Neuron (in vitro differentiated cells): ENCODE data around the gene RTL10.

Experiments used
- H2AFZ ChIP-seq: one replicate; pipeline ENCODE4 v1.6.1; 2013; ENCODE audit warnings: low read depth, mild to moderate bottlenecking, inconsistent platforms, low read length, moderate library complexity
- H3K27me3 ChIP-seq: one replicate; pipeline ENCODE4 v1.6.1; 2013; ENCODE audit warnings: low read length; ENCODE audit not compliant: insufficient read depth
- H3K36me3 ChIP-seq: one replicate; pipeline ENCODE4 v1.6.1; 2013; ENCODE audit warnings: low read length; ENCODE audit not compliant: insufficient read depth
- H3K4me1 ChIP-seq: one replicate; pipeline ENCODE4 v1.6.1; 2013; ENCODE audit warnings: low read length; ENCODE audit not compliant: insufficient read depth
- H3K4me3 ChIP-seq: 2 replicates; pipeline ENCODE4 v1.5.1; 2013; ENCODE audit warnings: mild to moderate bottlenecking, low read length, moderate library complexity
- H3K9me3 ChIP-seq: one replicate; pipeline ENCODE4 v1.6.1; 2013; ENCODE audit warnings: low read length

RTL10 gene

DNA sequence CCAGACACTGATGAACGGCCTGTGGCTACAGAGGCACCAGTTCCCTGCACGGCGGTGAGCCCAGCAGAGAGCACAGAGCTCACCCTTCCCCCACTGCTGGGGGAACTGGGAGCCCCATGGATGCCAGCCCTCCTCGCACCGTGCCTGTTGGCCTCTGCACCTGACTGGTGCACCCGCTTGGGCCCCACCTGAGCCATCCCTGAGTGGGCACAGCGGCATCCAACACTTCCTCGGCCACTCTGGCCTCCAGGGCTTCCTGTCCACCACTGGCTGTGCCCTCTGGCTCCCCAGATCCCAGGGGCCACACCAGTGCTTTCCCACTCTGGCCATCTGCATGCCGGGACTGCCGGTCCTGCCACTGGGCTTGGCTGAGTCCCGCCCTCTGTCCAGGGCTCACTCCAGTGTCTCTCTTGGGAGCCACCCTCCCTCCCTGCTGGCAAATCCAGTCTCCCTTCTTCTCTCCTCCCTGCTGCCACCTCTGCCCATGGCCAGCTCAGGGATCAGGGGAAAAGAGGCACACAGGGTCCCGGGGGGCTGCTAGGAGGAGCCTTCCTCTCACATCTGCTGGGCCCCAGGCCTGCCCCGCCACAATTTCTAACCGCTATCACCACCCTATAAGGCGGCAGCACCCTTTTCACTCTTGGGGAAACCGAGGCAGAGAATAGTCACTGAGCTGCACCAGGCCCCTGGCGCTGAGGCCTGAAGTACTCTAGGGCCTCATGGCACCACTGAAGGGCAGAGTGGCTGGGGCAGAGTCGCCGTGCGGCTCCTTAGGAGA is 33.0 kb downstream of the RTL10 start:
- H3K4me1 ChIP-seq = no peaks in the 10 kb centered on the region
- H3K36me3 ChIP-seq = no peaks in the 10 kb centered on the region
- peaks cover 3% of the 10 kb centered on the region for H3K9me3 ChIP-seq
- no peaks in the 10 kb centered on the region for H3K27me3 ChIP-seq
- no peak overlapping the region for H2AFZ ChIP-seq
- no peak overlapping the region for H3K4me3 ChIP-seq

DNA sequence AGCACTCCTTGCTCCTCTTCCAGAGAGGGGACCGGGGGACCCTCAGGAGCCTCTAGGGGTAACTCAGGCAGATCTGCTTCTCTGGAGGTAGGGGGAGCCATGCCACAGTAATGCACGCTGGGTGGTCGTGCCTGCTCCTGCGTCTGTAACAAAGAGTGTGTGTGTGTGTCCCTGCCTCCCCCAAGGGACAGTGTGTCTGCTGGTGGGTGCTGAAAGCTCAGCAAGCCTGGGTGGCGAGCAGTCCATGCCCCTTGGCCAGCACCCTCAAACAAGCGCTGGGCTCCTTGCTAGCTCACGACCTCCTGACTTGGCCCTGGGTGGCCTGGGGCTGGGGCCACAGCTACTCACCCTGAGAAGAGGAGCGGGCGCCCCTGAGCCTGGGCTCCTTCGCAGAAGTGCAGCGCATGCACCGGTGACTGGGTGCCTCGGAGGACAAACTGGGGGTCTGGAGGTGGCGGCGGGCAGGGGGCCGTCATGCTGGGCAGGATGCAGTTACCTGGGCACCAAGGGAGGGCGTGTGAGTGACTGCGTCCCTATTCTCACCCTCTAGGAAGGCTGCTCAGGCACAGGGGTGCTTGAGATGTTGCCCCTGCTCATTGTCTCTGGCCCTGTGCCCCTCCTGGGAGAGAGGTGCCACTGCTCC is 33.7 kb downstream of the RTL10 start:
- Histone ChIP-seq H3K4me1 (no peaks in the 10 kb centered on the region), H3K36me3 (no peaks in the 10 kb centered on the region), H2AFZ (no peak overlapping the region), H3K4me3 (no peak overlapping the region), H3K27me3 (no peaks in the 10 kb centered on the region), H3K9me3 (peaks cover 2% of the 10 kb centered on the region)

DNA sequence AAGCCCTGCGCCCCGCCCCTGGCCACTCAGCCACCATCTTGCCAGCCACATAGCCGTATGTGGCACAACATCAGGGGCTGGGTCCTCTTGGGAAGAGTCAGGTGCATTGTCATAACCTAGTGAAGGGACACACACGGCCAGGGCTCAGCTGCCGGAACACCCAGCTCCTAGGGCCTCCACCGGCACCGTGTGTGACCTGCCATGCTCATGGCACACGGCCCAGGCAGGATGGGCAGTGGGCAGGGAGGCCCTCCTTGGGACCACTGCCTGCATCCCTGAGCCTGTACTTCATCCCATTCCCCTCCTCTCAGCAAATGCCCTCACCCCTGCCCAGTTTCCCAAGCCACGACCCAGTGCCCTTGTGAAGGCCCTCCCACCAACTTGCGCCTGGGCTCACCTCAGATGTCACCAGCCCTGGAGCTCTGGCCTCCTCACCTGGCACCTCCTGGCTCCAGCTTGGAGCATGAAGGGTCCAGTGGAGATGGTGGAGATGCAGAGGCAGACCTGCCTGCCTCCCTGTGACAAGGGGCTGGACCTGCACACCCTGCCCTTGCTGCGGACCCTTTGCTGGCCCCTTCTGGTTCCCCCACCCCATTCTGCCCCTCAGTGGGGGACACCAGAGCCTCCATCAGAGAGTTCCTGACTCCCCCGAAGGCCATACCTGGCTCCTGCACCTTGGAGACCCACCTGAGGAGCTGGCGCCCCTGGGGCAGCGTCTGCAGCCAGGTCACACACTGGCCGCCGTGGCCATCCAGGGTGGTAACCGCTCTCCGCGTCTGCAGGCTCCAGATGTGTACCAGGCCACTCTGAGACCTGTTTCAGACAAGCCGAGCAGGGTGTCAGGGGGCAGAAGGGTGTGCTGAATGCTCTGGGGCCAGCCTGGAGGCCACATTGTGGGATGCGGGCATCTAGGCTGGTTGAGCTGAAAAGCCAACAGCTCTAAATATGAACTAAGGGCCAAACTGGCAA is 34.5 kb downstream of the RTL10 start:
- H3K4me3 ChIP-seq = no peak overlapping the region
- H2AFZ ChIP-seq = no peak overlapping the region
- no peaks in the 10 kb centered on the region for H3K4me1 ChIP-seq
- H3K9me3 ChIP-seq = no peaks in the 10 kb centered on the region
- no peaks in the 10 kb centered on the region for H3K27me3 ChIP-seq
- H3K36me3 ChIP-seq = no peaks in the 10 kb centered on the region

DNA sequence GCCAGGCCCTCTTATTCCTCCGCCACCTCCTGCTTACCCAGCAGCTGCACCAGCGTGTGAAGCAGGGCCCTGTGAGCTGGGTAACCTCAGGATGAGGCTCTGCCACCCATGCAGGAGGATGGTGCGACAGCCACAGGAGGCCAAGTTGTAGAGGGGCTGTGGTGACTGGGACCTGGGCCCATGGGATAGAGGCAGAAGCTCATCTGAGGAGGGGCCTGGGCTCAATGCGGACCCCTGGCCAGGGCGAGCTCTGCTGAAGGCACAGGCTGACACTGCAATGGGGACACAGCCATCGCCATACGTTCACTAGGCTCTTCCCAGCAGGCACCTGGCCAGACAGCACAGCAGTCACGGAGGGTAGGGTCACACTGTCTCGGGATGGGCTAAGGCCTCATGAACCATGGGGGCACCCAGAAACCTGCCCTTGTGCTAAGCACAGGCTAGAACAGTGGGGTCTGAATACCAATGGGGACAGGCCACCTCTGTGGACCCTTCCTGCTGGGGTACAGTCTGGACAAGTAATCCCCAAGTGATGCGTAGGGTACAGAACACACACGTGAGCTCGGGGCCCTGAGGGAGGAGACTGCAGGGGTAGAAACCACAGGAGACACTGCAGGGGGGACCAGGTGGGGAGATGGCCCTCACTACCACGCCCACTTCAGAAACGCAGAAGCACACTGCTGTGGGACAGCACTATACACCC is 35.3 kb downstream of the RTL10 start:
- no peaks in the 10 kb centered on the region for H3K27me3 ChIP-seq
- no peak overlapping the region for H3K4me3 ChIP-seq
- H3K36me3 ChIP-seq = no peaks in the 10 kb centered on the region
- H3K4me1 ChIP-seq = no peaks in the 10 kb centered on the region
- no peak overlapping the region for H2AFZ ChIP-seq
- no peaks in the 10 kb centered on the region for H3K9me3 ChIP-seq

DNA sequence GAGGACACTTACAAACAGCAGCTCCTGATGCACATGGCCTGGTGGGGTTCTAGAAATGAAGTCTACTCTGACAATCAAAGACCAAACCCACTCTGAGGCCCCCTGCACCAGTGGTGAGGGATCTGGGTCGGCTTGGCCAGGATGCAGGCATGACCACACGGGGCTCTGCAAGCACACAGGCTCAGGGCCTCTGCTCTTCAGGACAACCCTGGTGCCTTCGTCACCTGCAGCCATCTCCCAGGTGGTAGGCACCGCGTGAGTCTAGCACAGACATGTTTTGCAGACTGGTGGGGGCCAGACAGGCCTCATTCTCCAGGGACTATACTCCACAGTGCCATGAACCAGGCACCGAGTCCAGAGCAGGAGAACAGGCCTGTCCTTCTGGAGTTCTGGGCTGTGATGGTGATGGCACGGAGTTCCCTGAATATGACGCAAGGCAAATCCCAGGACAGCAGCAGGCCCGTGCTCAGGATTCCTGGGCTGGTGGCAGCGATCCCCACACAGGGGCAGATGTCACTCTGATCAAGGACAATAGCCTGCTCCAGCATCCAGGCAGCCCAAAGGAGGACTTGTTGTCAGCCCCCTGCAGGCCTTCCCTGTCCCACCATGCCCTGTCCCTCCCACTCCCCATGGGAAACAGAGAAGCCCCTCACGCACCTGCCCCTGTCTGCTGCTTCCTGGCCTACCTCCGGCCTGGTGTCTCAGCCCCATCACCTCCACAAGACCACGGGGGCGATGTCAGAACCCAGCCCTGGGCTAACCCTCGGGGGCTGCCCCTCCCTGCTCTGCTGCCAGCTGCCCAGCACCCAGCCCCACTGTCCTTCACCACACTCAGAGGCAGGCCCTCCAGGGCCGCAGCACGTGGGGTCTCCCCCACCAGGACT is 36.1 kb downstream of the RTL10 start:
- H3K9me3 ChIP-seq = no peaks in the 10 kb centered on the region
- no peak overlapping the region for H3K4me3 ChIP-seq

DNA sequence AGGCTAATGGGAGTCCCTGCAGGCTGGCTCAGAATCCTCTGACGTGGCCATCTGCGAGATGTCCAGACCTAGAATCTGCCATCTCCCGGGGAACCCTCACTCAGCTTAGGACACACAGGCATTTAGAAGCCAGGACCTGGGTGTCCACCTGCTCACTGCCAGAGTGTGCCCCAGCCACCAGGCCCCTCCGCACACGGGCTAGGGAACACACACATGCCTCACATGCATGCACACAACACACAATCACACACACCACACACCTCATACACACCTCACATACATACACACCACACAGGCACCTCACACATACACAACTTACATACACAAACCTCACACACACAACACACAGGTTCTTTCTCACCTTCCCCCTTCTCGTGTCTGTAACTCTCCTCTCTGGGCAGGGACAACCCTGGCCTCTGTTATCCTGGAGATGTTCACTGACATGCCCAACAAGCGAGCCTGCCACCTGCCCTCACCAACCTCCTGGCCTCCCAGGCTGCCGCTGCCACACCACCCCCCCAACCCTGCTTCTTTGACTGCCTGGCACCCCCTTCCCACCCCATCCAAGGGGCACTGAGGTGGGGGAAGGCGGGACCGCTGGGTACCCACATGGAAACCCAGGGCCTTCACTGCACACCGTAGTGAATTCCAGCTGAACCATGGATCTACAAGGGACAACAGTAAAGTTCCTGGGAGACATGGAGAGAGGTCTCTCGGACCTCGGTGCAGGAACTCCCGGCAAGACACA is 38.1 kb downstream of the RTL10 start:
- no peaks in the 10 kb centered on the region for H3K9me3 ChIP-seq
- H3K4me1 ChIP-seq = no peaks in the 10 kb centered on the region
- H3K27me3 ChIP-seq = no peaks in the 10 kb centered on the region
- H2AFZ ChIP-seq = no peak overlapping the region
- H3K36me3 ChIP-seq = no peaks in the 10 kb centered on the region
- no peak overlapping the region for H3K4me3 ChIP-seq

More for the DNA sequence above, 36.1 kb downstream of the RTL10 start:
- no peaks in the 10 kb centered on the region for H3K27me3 ChIP-seq
- no peaks in the 10 kb centered on the region for H3K4me1 ChIP-seq
- no peaks in the 10 kb centered on the region for H3K36me3 ChIP-seq
- no peak overlapping the region for H2AFZ ChIP-seq

DNA sequence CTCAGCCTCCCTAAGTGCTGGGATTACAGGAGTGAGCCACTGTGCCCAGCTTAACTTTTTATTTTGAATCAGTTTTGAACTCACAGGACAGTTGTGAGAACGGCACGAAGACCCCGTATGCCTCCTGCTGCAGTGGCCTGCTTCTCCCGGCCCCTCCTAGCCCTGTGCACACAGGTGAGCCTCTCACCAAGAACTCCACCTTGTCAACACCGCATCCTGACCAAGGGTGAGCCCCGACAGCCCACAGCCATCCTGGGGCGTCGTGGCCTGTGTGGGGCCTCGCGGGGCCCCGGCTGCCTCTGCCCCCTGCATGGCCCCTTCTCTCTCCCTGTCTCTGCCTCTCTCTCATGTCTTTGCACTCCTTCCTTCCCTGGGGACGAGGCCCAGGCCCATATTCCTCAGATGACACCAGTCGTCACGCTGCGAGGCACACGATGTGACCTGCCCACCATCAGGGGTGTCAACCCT is 38.8 kb downstream of the RTL10 start:
- Histone ChIP-seq H3K36me3 (no peaks in the 10 kb centered on the region), H3K4me3 (no peak overlapping the region), H3K4me1 (no peaks in the 10 kb centered on the region), H2AFZ (no peak overlapping the region), H3K27me3 (no peaks in the 10 kb centered on the region), H3K9me3 (no peaks in the 10 kb centered on the region)

DNA sequence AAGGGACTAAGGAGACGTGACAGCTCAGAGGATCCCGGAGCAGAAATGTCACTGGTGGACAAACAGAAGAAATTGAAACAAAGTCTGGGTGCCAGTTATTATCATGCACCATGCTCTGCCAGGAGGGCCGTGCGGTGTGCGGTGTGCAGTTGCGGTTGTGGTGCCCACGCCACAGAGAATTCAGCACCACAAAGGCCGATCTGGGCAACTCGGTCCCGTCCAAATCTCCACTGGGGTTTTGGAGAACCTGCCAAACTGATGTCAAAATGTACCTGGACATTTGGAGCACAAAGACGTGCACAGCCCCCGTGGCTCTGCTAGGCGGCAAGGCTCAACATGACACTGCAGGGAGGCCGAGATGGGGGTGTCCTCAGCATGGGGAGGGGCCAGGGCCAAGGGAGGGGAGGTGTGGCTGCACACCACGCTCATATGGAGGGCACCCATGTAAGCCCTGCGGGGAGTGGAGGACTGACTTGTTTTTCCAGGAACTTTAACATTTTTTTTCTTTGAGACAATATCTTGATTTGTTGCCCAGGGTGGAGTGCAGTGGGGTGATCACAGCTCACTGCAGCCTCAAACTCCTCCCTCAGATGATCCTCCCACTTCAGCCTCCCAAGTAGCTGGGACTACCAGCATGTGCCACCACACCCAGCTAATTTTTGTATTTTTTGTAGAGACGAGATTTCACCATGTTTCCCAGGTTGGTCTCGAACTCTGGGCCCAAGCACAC is 39.4 kb downstream of the RTL10 start:
- Histone ChIP-seq H2AFZ (no peak overlapping the region), H3K9me3 (no peaks in the 10 kb centered on the region), H3K4me1 (no peaks in the 10 kb centered on the region), H3K36me3 (no peaks in the 10 kb centered on the region), H3K4me3 (no peak overlapping the region), H3K27me3 (no peaks in the 10 kb centered on the region)

DNA sequence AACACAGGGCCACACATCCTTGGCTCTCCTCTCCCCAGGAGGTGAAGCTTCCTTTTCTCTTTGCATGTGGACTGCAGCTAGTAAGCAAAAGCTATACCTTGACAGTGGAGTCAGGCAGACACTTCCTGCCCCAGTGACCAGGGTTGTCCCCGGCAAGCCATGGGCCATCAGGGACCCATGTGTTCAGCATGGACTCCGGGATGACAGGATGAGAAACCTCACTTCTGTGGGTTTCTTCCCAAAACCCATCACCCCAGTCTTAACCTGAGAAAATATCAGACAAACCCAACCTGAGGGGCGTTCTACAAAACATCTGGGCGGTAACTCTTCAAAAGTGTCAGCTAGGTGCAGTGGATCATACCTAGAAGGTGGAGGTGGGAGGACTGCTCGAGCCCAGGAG is 40.2 kb downstream of the RTL10 start:
- no peaks in the 10 kb centered on the region for H3K9me3 ChIP-seq
- H2AFZ ChIP-seq = no peak overlapping the region
- no peaks in the 10 kb centered on the region for H3K27me3 ChIP-seq
- no peaks in the 10 kb centered on the region for H3K36me3 ChIP-seq
- no peak overlapping the region for H3K4me3 ChIP-seq
- no peaks in the 10 kb centered on the region for H3K4me1 ChIP-seq

DNA sequence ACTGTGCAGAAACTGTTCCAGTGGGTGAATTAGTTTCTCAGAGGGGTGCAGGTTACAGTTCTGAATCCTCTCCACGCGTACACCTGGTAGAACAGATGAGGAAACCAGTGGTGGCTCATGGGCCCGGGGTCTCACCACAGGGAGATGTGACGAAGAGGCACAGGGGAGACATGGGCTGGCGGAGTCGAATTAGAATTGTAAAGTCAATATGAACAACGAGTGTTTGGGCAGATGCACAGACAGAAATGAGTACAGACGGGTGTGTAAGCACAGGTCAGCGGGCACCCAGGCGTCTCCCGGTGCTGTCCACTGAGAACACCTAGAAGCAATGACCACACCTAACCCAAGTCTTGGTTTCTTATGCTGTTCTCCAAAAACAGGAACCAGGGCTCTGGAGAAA is 41.8 kb downstream of the RTL10 start:
- H2AFZ ChIP-seq = no peak overlapping the region
- H3K4me3 ChIP-seq = no peak overlapping the region
- no peaks in the 10 kb centered on the region for H3K27me3 ChIP-seq
- H3K36me3 ChIP-seq = no peaks in the 10 kb centered on the region
- H3K9me3 ChIP-seq = no peaks in the 10 kb centered on the region
- H3K4me1 ChIP-seq = no peaks in the 10 kb centered on the region
